Jurkat, Clone E6-1 (cell line): Measurements from ENCODE around the gene ZNF710.

Source experiments
- DNase-seq: peaks from one replicate; pipeline ENCODE4 v3.0.0-alpha.2; 2011; ENCODE audit warnings: low read depth, low spot score
- H3K4me3 ChIP-seq: 2 replicates; pipeline ENCODE4 v1.5.1; 2011; ENCODE audit warnings: mild to moderate bottlenecking, low read length, control low read depth, moderate library complexity

ZNF710 gene

GRCh38 chr15:90013503-90013937, 12.4 kb downstream of the ZNF710 start:
- peak; percentile 90 for DNase-seq
- H3K4me3 ChIP-seq = peak overlapping the region; percentile 22; the same call in 1 of the 2 replicates

- DNase-seq = no peak
- H3K4me3 ChIP-seq = no peak overlapping the region
Measured at GRCh38 chr15:90015294-90015693, 14.2 kb downstream of the ZNF710 start.

GRCh38 chr15:90015749-90016148, 14.6 kb downstream of the ZNF710 start:
- no peak for DNase-seq

GRCh38 chr15:90016721-90017120, 15.6 kb downstream of the ZNF710 start:
- DNase-seq = peak; percentile 81
- H3K4me3 ChIP-seq = no peak overlapping the region

More at GRCh38 chr15:90015749-90016148, 14.6 kb downstream of the ZNF710 start:
- H3K4me3 ChIP-seq = no peak overlapping the region

GRCh38 chr15:90018216-90018831, 17.2 kb downstream of the ZNF710 start:
- DNase-seq = no peak
- H3K4me3 ChIP-seq = no peak overlapping the region

- no peak for DNase-seq
- no peak overlapping the region for H3K4me3 ChIP-seq
Measured at GRCh38 chr15:90019611-90020010, 18.5 kb downstream of the ZNF710 start.

- H3K4me3 ChIP-seq = no peak overlapping the region
- no peak for DNase-seq
Measured at GRCh38 chr15:90020021-90020735, 19.1 kb downstream of the ZNF710 start.

- DNase-seq = no peak
- H3K4me3 ChIP-seq = no peak overlapping the region
Measured at GRCh38 chr15:90020936-90021507, 19.9 kb downstream of the ZNF710 start.

- DNase-seq = no peak
- H3K4me3 ChIP-seq = no peak overlapping the region
Measured at GRCh38 chr15:90022345-90022744, 21.2 kb downstream of the ZNF710 start.

GRCh38 chr15:90022905-90023700, 22.0 kb downstream of the ZNF710 start:
- DNase-seq = no peak
- no peak overlapping the region for H3K4me3 ChIP-seq

GRCh38 chr15:90024406-90024805, 23.3 kb downstream of the ZNF710 start:
- DNase-seq = no peak
- H3K4me3 ChIP-seq = no peak overlapping the region

GRCh38 chr15:90025489-90026033, 24.4 kb downstream of the ZNF710 start:
- no peak for DNase-seq
- H3K4me3 ChIP-seq = no peak overlapping the region

GRCh38 chr15:90028376-90028944, 27.3 kb downstream of the ZNF710 start:
- no peak for DNase-seq
- H3K4me3 ChIP-seq = no peak overlapping the region

GRCh38 chr15:90029024-90029423, 27.9 kb downstream of the ZNF710 start:
- H3K4me3 ChIP-seq = no peak overlapping the region
- DNase-seq = no peak

- H3K4me3 ChIP-seq = no peak overlapping the region
Measured at GRCh38 chr15:90030376-90030775, 29.3 kb downstream of the ZNF710 start.

GRCh38 chr15:90031231-90031791, 30.2 kb downstream of the ZNF710 start:
- no peak for DNase-seq
- no peak overlapping the region for H3K4me3 ChIP-seq

More at GRCh38 chr15:90030376-90030775, 29.3 kb downstream of the ZNF710 start:
- no peak for DNase-seq

- no peak overlapping the region for H3K4me3 ChIP-seq
- no peak for DNase-seq
Measured at GRCh38 chr15:90033006-90033405, 31.9 kb downstream of the ZNF710 start.

GRCh38 chr15:90033448-90033847, 32.3 kb downstream of the ZNF710 start:
- no peak overlapping the region for H3K4me3 ChIP-seq
- no peak for DNase-seq
